GM19372 (cell line): ENCODE data around the gene SERPINB1.
"Not testable (repeated sequence)": the region's sequence is repeated elsewhere in the genome, so short reads cannot be mapped to it uniquely, and the experiment has no call there.

ENCODE experiments used
- ATAC-seq: cut with Tn5 transposase; IDR thresholded peaks from one replicate; pipeline ENCODE4 v1.9.1; 2021; ENCODE audit warnings: mild to moderate bottlenecking, low read depth, moderate library complexity; ENCODE audit not compliant: unreplicated experiment

The SERPINB1 gene

GRCh38 chr6:2866171-2866846, 24.6 kb upstream of the SERPINB1 start:
- ATAC-seq = peak; percentile 51

GRCh38 chr6:2865694-2866151, 24.1 kb upstream of the SERPINB1 start:
- ATAC-seq = no peak

- ATAC-seq = no peak
Observed at GRCh38 chr6:2865270-2865669, 23.6 kb upstream of the SERPINB1 start.

GRCh38 chr6:2863901-2864300, 22.2 kb upstream of the SERPINB1 start:
- no peak for ATAC-seq

- ATAC-seq = peak; percentile 49
Observed at GRCh38 chr6:2862712-2863181, 21.1 kb upstream of the SERPINB1 start.

- no peak for ATAC-seq
Observed at GRCh38 chr6:2861822-2862164, 20.1 kb upstream of the SERPINB1 start.

- no peak for ATAC-seq
Observed at GRCh38 chr6:2861060-2861821, 19.6 kb upstream of the SERPINB1 start.

GRCh38 chr6:2860706-2861059, 19.0 kb upstream of the SERPINB1 start:
- ATAC-seq = not testable (repeated sequence)

- not testable (repeated sequence) for ATAC-seq
Observed at GRCh38 chr6:2859798-2860705, 18.4 kb upstream of the SERPINB1 start.

- ATAC-seq = no peak
Observed at GRCh38 chr6:2859185-2859700, 17.6 kb upstream of the SERPINB1 start.

GRCh38 chr6:2857580-2858337, 16.1 kb upstream of the SERPINB1 start:
- peak; percentile 48 for ATAC-seq

- no peak for ATAC-seq
Observed at GRCh38 chr6:2857185-2857579, 15.5 kb upstream of the SERPINB1 start.

- ATAC-seq = no peak
Observed at GRCh38 chr6:2855061-2855519, 13.4 kb upstream of the SERPINB1 start.

GRCh38 chr6:2854396-2854982, 12.8 kb upstream of the SERPINB1 start:
- no peak for ATAC-seq

- peak; percentile 30 for ATAC-seq
Observed at GRCh38 chr6:2853769-2854395, 12.2 kb upstream of the SERPINB1 start.

GRCh38 chr6:2853378-2853768, 11.7 kb upstream of the SERPINB1 start:
- not testable (repeated sequence) for ATAC-seq

GRCh38 chr6:2852921-2853322, 11.3 kb upstream of the SERPINB1 start:
- ATAC-seq = no peak

GRCh38 chr6:2852514-2852855, 10.8 kb upstream of the SERPINB1 start:
- ATAC-seq = no peak
